Type B pancreatic cell (in vitro differentiated cells): ENCODE measurements around the gene PI3. TPM values are rescaled to one million over a fixed set of nuclear protein-coding genes. Genes with fewer than 3 reads are reported as not detected.

Source experiments
- DNase-seq: peaks from one replicate; pipeline ENCODE4 v3.0.0; 2021; ENCODE audit warnings: mixed read lengths; ENCODE audit not compliant: unreplicated experiment; ENCODE audit errors: extremely low spot score
- H3K27ac Mint-ChIP-seq: 2 replicates; pipeline ENCODE4 v1.8.0; 2021; ENCODE audit warnings: mild to moderate bottlenecking, mixed read lengths
- H3K27me3 Mint-ChIP-seq: 2 replicates; pipeline ENCODE4 v1.8.0; 2021; ENCODE audit warnings: mixed read lengths
- H3K36me3 Mint-ChIP-seq: 2 replicates; pipeline ENCODE4 v1.8.0; 2021; ENCODE audit warnings: mixed read lengths
- H3K4me1 Mint-ChIP-seq: one replicate; pipeline ENCODE4 v1.8.0; 2021; ENCODE audit warnings: mixed read lengths; ENCODE audit not compliant: unreplicated experiment
- H3K4me3 Mint-ChIP-seq: 2 replicates; pipeline ENCODE4 v1.8.0; 2021; ENCODE audit warnings: mild to moderate bottlenecking, mixed read lengths
- H3K9me3 Mint-ChIP-seq: 2 replicates; pipeline ENCODE4 v1.8.0; 2021; ENCODE audit warnings: mixed read lengths
- total RNA-seq: library from RNA; stranded (reverse); gene quantifications from 2 replicates; pipeline ENCODE4 v1.2.1, GENCODE V29; 2021; ENCODE audit warnings: low replicate concordance
- TF ChIP-seq, protein P1 (sequence below): fragments of 200-600 bp; sonication (generic); conservative IDR thresholded peaks from 2 replicates; pipeline ENCODE4 v1.5.0; 2021; ENCODE audit warnings: antibody characterized with exemption, mild to moderate bottlenecking

Gene PI3
- total RNA-seq, 1 donor from 2014 or later, result 3.7 TPM

DNA sequence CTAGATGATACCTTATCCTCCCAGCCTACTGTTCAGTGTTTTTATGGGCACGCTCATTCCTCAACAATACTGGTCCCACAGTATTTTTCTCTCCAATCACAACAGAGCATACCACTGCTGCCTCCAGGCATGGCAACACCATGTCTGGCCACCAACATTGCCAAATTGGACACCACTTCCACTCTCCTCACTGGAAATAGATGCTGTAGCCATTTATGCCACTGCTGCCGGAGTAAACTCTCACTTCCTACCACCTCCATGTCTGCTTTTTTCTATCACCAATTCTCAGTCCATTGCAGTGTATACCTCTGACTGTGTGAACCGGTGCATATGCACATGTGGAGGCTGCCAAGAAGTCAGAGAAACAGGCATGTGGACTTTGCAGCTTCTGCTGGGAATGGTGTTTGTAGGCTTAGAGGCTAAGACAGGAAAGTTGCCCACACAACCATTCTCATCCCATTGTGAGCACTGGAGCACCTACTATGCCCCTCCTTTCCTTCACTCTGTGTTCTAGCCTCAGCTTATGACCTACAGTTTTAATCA is 14.4 kb downstream of the PI3 start:
- H3K4me1 Mint-ChIP-seq, result no peaks in the 10 kb centered on the region
- TF ChIP-seq, protein P1, sequence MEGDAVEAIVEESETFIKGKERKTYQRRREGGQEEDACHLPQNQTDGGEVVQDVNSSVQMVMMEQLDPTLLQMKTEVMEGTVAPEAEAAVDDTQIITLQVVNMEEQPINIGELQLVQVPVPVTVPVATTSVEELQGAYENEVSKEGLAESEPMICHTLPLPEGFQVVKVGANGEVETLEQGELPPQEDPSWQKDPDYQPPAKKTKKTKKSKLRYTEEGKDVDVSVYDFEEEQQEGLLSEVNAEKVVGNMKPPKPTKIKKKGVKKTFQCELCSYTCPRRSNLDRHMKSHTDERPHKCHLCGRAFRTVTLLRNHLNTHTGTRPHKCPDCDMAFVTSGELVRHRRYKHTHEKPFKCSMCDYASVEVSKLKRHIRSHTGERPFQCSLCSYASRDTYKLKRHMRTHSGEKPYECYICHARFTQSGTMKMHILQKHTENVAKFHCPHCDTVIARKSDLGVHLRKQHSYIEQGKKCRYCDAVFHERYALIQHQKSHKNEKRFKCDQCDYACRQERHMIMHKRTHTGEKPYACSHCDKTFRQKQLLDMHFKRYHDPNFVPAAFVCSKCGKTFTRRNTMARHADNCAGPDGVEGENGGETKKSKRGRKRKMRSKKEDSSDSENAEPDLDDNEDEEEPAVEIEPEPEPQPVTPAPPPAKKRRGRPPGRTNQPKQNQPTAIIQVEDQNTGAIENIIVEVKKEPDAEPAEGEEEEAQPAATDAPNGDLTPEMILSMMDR, result no peak
- no peak overlapping the region for H3K4me3 Mint-ChIP-seq
- no peak overlapping the region for H3K27ac Mint-ChIP-seq
- H3K36me3 Mint-ChIP-seq, result no peaks in the 10 kb centered on the region
- no peak for DNase-seq
- H3K9me3 Mint-ChIP-seq, result no peaks in the 10 kb centered on the region
- H3K27me3 Mint-ChIP-seq, result peaks cover 16% of the 10 kb centered on the region

DNA sequence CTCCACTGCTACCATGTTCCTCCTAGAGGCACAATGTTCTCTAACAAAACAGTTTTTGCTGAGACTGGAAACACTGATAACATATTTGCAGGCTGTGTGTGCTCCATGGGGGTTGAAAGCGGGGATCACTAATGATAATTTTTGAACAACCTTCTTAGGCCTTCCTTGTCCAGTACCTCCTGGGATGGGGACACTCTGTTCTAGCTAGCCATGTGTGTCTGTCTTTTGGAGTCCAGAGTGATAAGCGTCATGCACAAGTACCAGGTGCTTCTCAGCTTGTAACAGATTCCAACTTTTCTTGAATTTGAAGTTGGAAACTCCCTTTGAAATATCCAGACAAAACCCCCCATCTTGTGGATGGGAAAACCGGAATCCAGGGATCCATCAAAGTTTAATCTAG is 15.2 kb downstream of the PI3 start:
- H3K27ac Mint-ChIP-seq, result no peak overlapping the region
- TF ChIP-seq, protein P1, result no peak
- H3K4me1 Mint-ChIP-seq, result no peaks in the 10 kb centered on the region
- H3K4me3 Mint-ChIP-seq, result no peak overlapping the region
- H3K27me3 Mint-ChIP-seq, result peaks cover 15% of the 10 kb centered on the region
- no peak for DNase-seq
- H3K9me3 Mint-ChIP-seq, result no peaks in the 10 kb centered on the region
- no peaks in the 10 kb centered on the region for H3K36me3 Mint-ChIP-seq

GRCh38 chr20:45191926-45192325 is 17.2 kb downstream of the PI3 start:
- Mint-ChIP-seq H3K4me1 (no peaks in the 10 kb centered on the region), H3K4me3 (no peak overlapping the region), H3K27me3 (peaks cover 13% of the 10 kb centered on the region), H3K9me3 (no peaks in the 10 kb centered on the region), H3K36me3 (no peaks in the 10 kb centered on the region), H3K27ac (no peak overlapping the region)
- TF ChIP-seq, protein P1, result no peak
- no peak for DNase-seq

DNA sequence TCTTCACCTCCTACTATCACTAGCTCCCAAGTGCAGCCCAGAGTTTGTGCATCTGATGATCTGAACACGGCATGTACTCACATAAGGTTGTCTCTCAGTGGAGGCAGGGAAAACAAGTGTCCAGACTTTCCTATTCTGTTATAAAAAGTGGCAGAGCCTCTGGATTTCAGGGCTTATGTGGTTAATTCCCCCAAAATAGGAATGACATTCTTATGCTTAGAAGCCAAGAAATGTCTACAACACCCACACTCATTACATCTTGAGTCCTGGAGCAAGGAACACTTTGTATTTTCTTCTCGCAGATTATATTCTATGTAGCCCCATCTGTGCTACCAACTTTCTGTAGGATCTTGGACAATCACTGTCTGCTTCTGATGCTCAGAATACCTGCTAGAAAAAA is 18.6 kb downstream of the PI3 start:
- H3K27ac Mint-ChIP-seq, result no peak overlapping the region
- DNase-seq, result no peak
- no peak overlapping the region for H3K4me3 Mint-ChIP-seq
- TF ChIP-seq, protein P1, result no peak
- no peaks in the 10 kb centered on the region for H3K9me3 Mint-ChIP-seq
- no peaks in the 10 kb centered on the region for H3K4me1 Mint-ChIP-seq
- H3K27me3 Mint-ChIP-seq, result peaks cover 17% of the 10 kb centered on the region
- no peaks in the 10 kb centered on the region for H3K36me3 Mint-ChIP-seq

GRCh38 chr20:45206725-45207124 is 32.0 kb downstream of the PI3 start, which contains the start of gene SEMG1:
SEMG1 (plus strand) TSS chr20:45207033; CDS start chr20:45207054, 21 bp downstream.
- no peak within 1 kb of the TSS for H3K4me3 Mint-ChIP-seq
- no peaks in the 10 kb centered on the region for H3K4me1 Mint-ChIP-seq
- no peak for DNase-seq
- H3K27me3 Mint-ChIP-seq, result peaks cover 37% of the 10 kb centered on the region
- H3K27ac Mint-ChIP-seq, result no peak within 1 kb of the TSS
- TF ChIP-seq, protein P1, result no peak
- H3K36me3 Mint-ChIP-seq, result no peaks in the 10 kb centered on the region
- no peaks in the 10 kb centered on the region for H3K9me3 Mint-ChIP-seq

DNA sequence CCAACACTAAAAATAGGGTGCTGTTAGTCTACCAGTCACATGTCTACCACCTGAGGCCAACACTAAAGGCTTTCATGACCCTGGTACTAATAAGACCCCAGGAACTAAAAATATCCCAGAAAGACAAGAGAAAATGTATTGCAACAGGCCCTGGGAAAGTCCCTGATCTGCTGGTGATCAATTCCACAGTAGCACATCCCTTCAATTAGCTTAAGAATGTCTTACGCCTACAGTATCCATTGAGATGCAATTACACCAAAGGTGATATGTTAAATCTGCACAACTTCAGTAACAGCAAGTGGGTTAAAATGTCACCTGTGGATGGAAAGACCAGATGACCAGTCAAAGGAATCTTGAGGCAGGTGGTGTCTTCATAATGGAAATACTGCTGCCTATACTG is 35.2 kb downstream of the PI3 start:
- DNase-seq, result no peak
- Mint-ChIP-seq H3K4me1 (no peaks in the 10 kb centered on the region), H3K4me3 (no peak overlapping the region), H3K9me3 (no peaks in the 10 kb centered on the region), H3K27me3 (peaks cover 42% of the 10 kb centered on the region), H3K27ac (no peak overlapping the region), H3K36me3 (no peaks in the 10 kb centered on the region)
- TF ChIP-seq, protein P1, result no peak
